HG02943 (cell line): ENCODE measurements around the gene PGBD5.

Experiments used
- ATAC-seq: cut with Tn5 transposase; IDR thresholded peaks from one replicate; pipeline ENCODE4 v1.9.1; 2021; ENCODE audit warnings: mild to moderate bottlenecking, low read depth, moderate library complexity; ENCODE audit not compliant: unreplicated experiment

Gene PGBD5

GRCh38 chr1:230270559-230271281 is 155.4 kb downstream of the PGBD5 start:
- ATAC-seq, result peak; percentile 51

GRCh38 chr1:230270185-230270558 is 156.0 kb downstream of the PGBD5 start:
- peak; percentile 7 for ATAC-seq

- ATAC-seq, result no peak
Measured at GRCh38 chr1:230268371-230269170, 157.6 kb downstream of the PGBD5 start.

- ATAC-seq, result no peak
Measured at GRCh38 chr1:230267338-230268065, 158.6 kb downstream of the PGBD5 start.

- ATAC-seq, result no peak
Measured at GRCh38 chr1:230266456-230266855, 159.7 kb downstream of the PGBD5 start.

- no peak for ATAC-seq
Measured at GRCh38 chr1:230265200-230266115, 160.7 kb downstream of the PGBD5 start.
